ENCODE data around the gene ELP5.

- TF ChIP-seq, protein P1, sequence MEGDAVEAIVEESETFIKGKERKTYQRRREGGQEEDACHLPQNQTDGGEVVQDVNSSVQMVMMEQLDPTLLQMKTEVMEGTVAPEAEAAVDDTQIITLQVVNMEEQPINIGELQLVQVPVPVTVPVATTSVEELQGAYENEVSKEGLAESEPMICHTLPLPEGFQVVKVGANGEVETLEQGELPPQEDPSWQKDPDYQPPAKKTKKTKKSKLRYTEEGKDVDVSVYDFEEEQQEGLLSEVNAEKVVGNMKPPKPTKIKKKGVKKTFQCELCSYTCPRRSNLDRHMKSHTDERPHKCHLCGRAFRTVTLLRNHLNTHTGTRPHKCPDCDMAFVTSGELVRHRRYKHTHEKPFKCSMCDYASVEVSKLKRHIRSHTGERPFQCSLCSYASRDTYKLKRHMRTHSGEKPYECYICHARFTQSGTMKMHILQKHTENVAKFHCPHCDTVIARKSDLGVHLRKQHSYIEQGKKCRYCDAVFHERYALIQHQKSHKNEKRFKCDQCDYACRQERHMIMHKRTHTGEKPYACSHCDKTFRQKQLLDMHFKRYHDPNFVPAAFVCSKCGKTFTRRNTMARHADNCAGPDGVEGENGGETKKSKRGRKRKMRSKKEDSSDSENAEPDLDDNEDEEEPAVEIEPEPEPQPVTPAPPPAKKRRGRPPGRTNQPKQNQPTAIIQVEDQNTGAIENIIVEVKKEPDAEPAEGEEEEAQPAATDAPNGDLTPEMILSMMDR (IDR thresholded peaks at IDR 0.05; ENCODE audit: low read depth, low read length), result no peak
- no peak for TF ChIP-seq EZH2phosphoT487 (IDR thresholded peaks at IDR 0.05; ENCODE audit: low read depth)
Measured at GRCh38 chr17:7216242-7217112, 35.5 kb upstream of the ELP5 start.
